H1 (cell line): ENCODE measurements around the gene DNLZ. TPM values are rescaled to one million over a fixed set of nuclear protein-coding genes. Genes with fewer than 3 reads are reported as not detected.

Source experiments
- CTCF ChIA-PET: fragments of 300-600 bp; sonication (Branson Sonifier 250); formaldehyde crosslinking; loops from one replicate; lab custom pipeline; 2021; ENCODE audit not compliant: partially characterized antibody; lab: Charles Lee
- POLR2A ChIA-PET: fragments of 300-600 bp; sonication (Branson Sonifier 250); formaldehyde crosslinking; loops from one replicate; lab custom pipeline; 2021; ENCODE audit warnings: inconsistent platforms; ENCODE audit not compliant: partially characterized antibody; lab: Charles Lee
- DNase-seq, 2 experiments: peaks; one replicate each; pipeline versions ENCODE4 v3.0.0 to v3.0.0-alpha.2; 2010 to 2022; ENCODE audit warnings: low spot score in 2 of 2, low read depth in 1 of 2, mixed read lengths in 1 of 2
- FAIRE-seq: peaks from 2 replicates; lab custom pipeline; 2011; peaks lifted over from hg19 to GRCh38; lab: Jason Lieb, UNC
- H2AFZ ChIP-seq: 2 replicates; pipeline ENCODE4 v1.8.1; 2012; ENCODE audit warnings: low read length, inconsistent platforms
- H2AK5ac ChIP-seq: 2 replicates; pipeline ENCODE4 v1.6.1; 2013; ENCODE audit warnings: low read depth, low read length
- H2BK120ac ChIP-seq: replicated peaks from 2 replicates; pipeline ENCODE3; 2013; ENCODE audit warnings: low read depth, low read length, inconsistent platforms
- H2BK12ac ChIP-seq: 2 replicates; pipeline ENCODE4 v1.6.1; 2013; ENCODE audit warnings: low read depth, low read length
- H2BK15ac ChIP-seq: 2 replicates; pipeline ENCODE4 v1.6.1; 2013; ENCODE audit warnings: low read length
- H2BK20ac ChIP-seq: 2 replicates; pipeline ENCODE4 v1.6.1; 2013; ENCODE audit warnings: low read length
- H2BK5ac ChIP-seq: 2 replicates; pipeline ENCODE4 v1.6.1; 2013; ENCODE audit warnings: low read depth, low read length
- H3K14ac ChIP-seq: 2 replicates; pipeline ENCODE4 v1.6.1; 2013; ENCODE audit warnings: inconsistent platforms; ENCODE audit not compliant: insufficient read length
- H3K18ac ChIP-seq: 2 replicates; pipeline ENCODE4 v1.6.1; 2013; ENCODE audit warnings: low read length; ENCODE audit errors: extremely low read depth
- H3K23ac ChIP-seq: 2 replicates; pipeline ENCODE4 v1.6.1; 2013; ENCODE audit warnings: inconsistent platforms; ENCODE audit not compliant: insufficient read length
- H3K23me2 ChIP-seq: 2 replicates; pipeline ENCODE4 v1.6.1; 2013; ENCODE audit warnings: low read depth, low read length
- H3K27ac ChIP-seq: 2 replicates; pipeline ENCODE4 v1.6.1; 2011; ENCODE audit warnings: low read depth, low read length, inconsistent platforms
- H3K27me3 ChIP-seq, 4 experiments: replicated peaks in 1 of 4; 1 replicate in 1 of 4; 2 replicates in 3 of 4; pipeline versions ENCODE4 v1.6.1 to v1.8.1; 2011 to 2013; ENCODE audit warnings: low read length in 3 of 4, mild to moderate bottlenecking in 3 of 4, inconsistent platforms in 2 of 4, mixed read lengths in 2 of 4, moderate library complexity in 1 of 4; ENCODE audit not compliant: control insufficient read depth in 3 of 4, insufficient read depth in 3 of 4; ENCODE audit errors: extremely low read depth in 1 of 4
- H3K36me3 ChIP-seq, 4 experiments: 2 replicates each; pipeline versions ENCODE4 v1.6.1 to v1.8.1; 2011 to 2013; ENCODE audit warnings: mild to moderate bottlenecking in 4 of 4, low read length in 3 of 4, moderate library complexity in 2 of 4, control low read depth in 1 of 4, inconsistent platforms in 1 of 4; ENCODE audit not compliant: insufficient read depth in 4 of 4, control insufficient read depth in 2 of 4
- H3K4ac ChIP-seq: replicated peaks from 2 replicates; pipeline ENCODE3; 2013; ENCODE audit warnings: low read length, low read depth, mixed read lengths, inconsistent platforms; ENCODE audit not compliant: insufficient read length
- H3K4me1 ChIP-seq, 4 experiments: replicated peaks in 1 of 4; 1 replicate in 1 of 4; 2 replicates in 3 of 4; pipeline versions ENCODE4 v1.6.1 to v1.8.1; 2011 to 2013; ENCODE audit warnings: low read length in 3 of 4, inconsistent platforms in 2 of 4, mixed read lengths in 1 of 4; ENCODE audit not compliant: insufficient read depth in 4 of 4, control insufficient read depth in 3 of 4
- H3K4me2 ChIP-seq, 2 experiments: 2 replicates each; pipeline versions ENCODE4 v1.6.1 to v1.8.1; 2011 to 2013; ENCODE audit warnings: low read depth in 2 of 2, low read length in 2 of 2, control low read depth in 1 of 2, inconsistent platforms in 1 of 2, mild to moderate bottlenecking in 1 of 2; ENCODE audit not compliant: insufficient read depth in 1 of 2
- H3K4me3 ChIP-seq, 4 experiments: fragments of 200-600, 300-600 bp in 1 of 4; sonication (generic), shearing (Covaris generic), sonication (Bioruptor Twin) in 1 of 4; 2 replicates each; pipeline versions ENCODE4 v1.5.1 to v1.8.1; 2011 to 2016; ENCODE audit warnings: low read length in 4 of 4, low read depth in 3 of 4, control low read depth in 2 of 4, inconsistent platforms in 2 of 4, mild to moderate bottlenecking in 2 of 4, mixed read lengths in 1 of 4, moderate library complexity in 1 of 4; ENCODE audit not compliant: insufficient read depth in 2 of 4; ENCODE audit errors: extremely low read depth in 1 of 4
- H3K56ac ChIP-seq: replicated peaks from 2 replicates; pipeline ENCODE3; 2013; ENCODE audit warnings: low read depth, mild to moderate bottlenecking, mixed read lengths, low read length, inconsistent platforms; ENCODE audit not compliant: insufficient read length
- H3K79me1 ChIP-seq: 2 replicates; pipeline ENCODE4 v1.6.1; 2013; ENCODE audit warnings: low read depth, low read length, control low read depth
- H3K79me2 ChIP-seq, 2 experiments: 2 replicates each; pipeline versions ENCODE4 v1.6.1 to v1.8.1; 2012 to 2013; ENCODE audit warnings: low read length in 2 of 2, mild to moderate bottlenecking in 2 of 2, inconsistent platforms in 1 of 2; ENCODE audit not compliant: insufficient read depth in 2 of 2, control insufficient read depth in 1 of 2
- H3K9ac ChIP-seq, 4 experiments: replicated peaks in 1 of 4; 1 replicate in 1 of 4; 2 replicates in 3 of 4; pipeline versions ENCODE4 v1.6.1 to v1.8.1; 2011 to 2013; ENCODE audit warnings: low read depth in 3 of 4, low read length in 3 of 4, control low read depth in 2 of 4, mild to moderate bottlenecking in 2 of 4, moderate library complexity in 2 of 4, inconsistent platforms in 1 of 4; ENCODE audit errors: extremely low read depth in 1 of 4
- H3K9me3 ChIP-seq, 2 experiments: 2 replicates each; pipeline versions ENCODE4 v1.6.1 to v1.8.1; 2012 to 2013; ENCODE audit warnings: mild to moderate bottlenecking in 2 of 2, moderate library complexity in 2 of 2, control low read depth in 1 of 2, inconsistent platforms in 1 of 2, low read depth in 1 of 2, low read length in 1 of 2, mixed read lengths in 1 of 2; ENCODE audit not compliant: insufficient read depth in 2 of 2
- H4K20me1 ChIP-seq, 2 experiments: replicated peaks in 1 of 2; 2 replicates each; pipeline versions ENCODE3 to v1.8.1; 2011 to 2013; ENCODE audit warnings: inconsistent platforms in 2 of 2, low read length in 2 of 2, mild to moderate bottlenecking in 1 of 2; ENCODE audit not compliant: insufficient read depth in 2 of 2, control insufficient read depth in 1 of 2
- H4K5ac ChIP-seq: 2 replicates; pipeline ENCODE4 v1.6.1; 2013; ENCODE audit warnings: low read length, low read depth, mixed read lengths, inconsistent platforms; ENCODE audit not compliant: insufficient read length
- H4K8ac ChIP-seq: 2 replicates; pipeline ENCODE4 v1.8.0; 2013; ENCODE audit warnings: mild to moderate bottlenecking, moderate library complexity, low read length, inconsistent platforms; ENCODE audit not compliant: insufficient read depth; ENCODE audit errors: extremely low read depth
- H4K91ac ChIP-seq: replicated peaks from 2 replicates; pipeline ENCODE3; 2013; ENCODE audit warnings: low read length, mixed read lengths, inconsistent platforms; ENCODE audit not compliant: insufficient read length
- BCL11A ChIP-seq, 2 experiments: IDR thresholded peaks; one replicate each; pipeline ENCODE4 v1.6.1; 2011; ENCODE audit warnings: low read depth in 2 of 2, low read length in 2 of 2, mild to moderate bottlenecking in 2 of 2
- E2F6 ChIP-seq: IDR thresholded peaks from 2 replicates; pipeline ENCODE4 v1.6.1; 2012; ENCODE audit warnings: inconsistent platforms
- KDM4A ChIP-seq: IDR thresholded peaks from one replicate; pipeline ENCODE4 v1.7.1; 2012; ENCODE audit warnings: low read depth, mild to moderate bottlenecking, moderate library complexity, low read length, inconsistent platforms; ENCODE audit not compliant: severe bottlenecking
- RNF2 ChIP-seq: fragments of 200-900, 300-1000 bp; sonication (generic); IDR thresholded peaks from 2 replicates; pipeline ENCODE4 v1.7.1; 2016; ENCODE audit warnings: borderline replicate concordance, low read depth, mild to moderate bottlenecking, antibody characterized with exemption, low read length; ENCODE audit not compliant: poor library complexity, severe bottlenecking; ENCODE audit errors: missing control alignments
- RXRA ChIP-seq: IDR thresholded peaks from 2 replicates; pipeline ENCODE4 v1.6.1; 2011; ENCODE audit warnings: low read depth, mild to moderate bottlenecking, low read length, moderate library complexity; ENCODE audit not compliant: insufficient read depth
- SIX5 ChIP-seq: IDR thresholded peaks from 2 replicates; pipeline ENCODE4 v1.6.1; 2011; ENCODE audit warnings: mild to moderate bottlenecking, low read depth, low read length
- WGBS, 2 experiments: shearing (Covaris generic) in 1 of 2; methylation state at CpG; one replicate each; pipeline versions ENCODE4 v1.1.6 to v1.1.7; 2013 to 2015; ENCODE audit warnings: low lambda C conversion rate in 2 of 2, mixed read lengths in 2 of 2, inconsistent platforms in 1 of 2, low coverage in 1 of 2, missing lambda C conversion rate in 1 of 2; ENCODE audit not compliant: insufficient replicate concordance in 2 of 2, insufficient coverage in 1 of 2, insufficient read length in 1 of 2; ENCODE audit errors: extremely low coverage in 1 of 2, missing lambda C conversion rate in 1 of 2; 5-methylcytosine and 5-hydroxymethylcytosine counted together
- polyA plus RNA-seq, 7 experiments: library from polyadenylated mRNA; depleted of rRNA in 3 of 7; stranded (reverse) in 5 of 7; unstranded in 2 of 7; fragments of >200 nt in 5 of 7; fragments of 200-250 nt in 2 of 7; gene quantifications; 1 replicate in 5 of 7; 2 replicates in 1 of 7; 4 replicates in 1 of 7; pipeline versions ENCODE4 v1.2.1 to v1.2.3, GENCODE V29; 2011 to 2013; ENCODE audit warnings: missing spikeins in 2 of 7, mixed read lengths in 2 of 7
- total RNA-seq: library from RNA; stranded (reverse); fragmentation: NEBNext Ultra II Directional; extraction: Animal tissue kit (Norgen Biotek cat#: 25700); gene quantifications from 2 replicates; pipeline ENCODE4 v1.2.1, GENCODE V29; 2021

Gene DNLZ
- total and polyA plus RNA-seq, 2 of the 8 experiments (the other 6 are each of a cell fraction or from before 2014, with no cell fraction given), result 11.6 to 17.9 TPM

- H2AK5ac ChIP-seq, result no peak overlapping the region
- peaks cover 2 to 14% of the 10 kb centered on the region in 2 experiments for H4K20me1 ChIP-seq
- no peaks in the 10 kb centered on the region for H3K27me3 ChIP-seq
- no peak overlapping the region for H3K23ac ChIP-seq
- H2BK120ac ChIP-seq, result no peak overlapping the region
- H3K4ac ChIP-seq, result no peak overlapping the region
- TF ChIP-seq SIX5 (no peak), BCL11A (IDR thresholded peaks at IDR 0.05; ENCODE audit: low read depth in 2 of 2, low read length in 2 of 2) (no peak), RNF2 (no peak), E2F6 (no peak), KDM4A (no peak), RXRA (no peak)
- DNase-seq, result no peak
- H3K23me2 ChIP-seq, result no peaks in the 10 kb centered on the region
- whole genome bisulfite sequencing, 2 experiments, result 84% methylated on average over 11 of the region's 20 CpGs; no CpG with 5 or more reads in 1 of the 2 experiments
- no peak overlapping the region for H2AFZ ChIP-seq
- H4K91ac ChIP-seq, result no peak overlapping the region
- H2BK12ac ChIP-seq, result no peak overlapping the region
- H3K18ac ChIP-seq, result no peak overlapping the region
- H3K4me3 ChIP-seq, result no peak overlapping the region
- ChIA-PET POLR2A (interaction anchor here (1.1 to 14.0 kb wide), 6 partner anchors 10 to 35 kb away, joined by 3 to 139 read pairs (median 8); partner anchors contain the start of genes CARD9 and SNAPC4), CTCF (interaction anchor here (1.3 to 1.7 kb wide), 2 partner anchors 9 to 61 kb away, joined by 3 to 4 read pairs; no protein-coding TSS in a partner anchor)
- FAIRE-seq, result no peak
- H4K8ac ChIP-seq, result no peak overlapping the region
- no peaks in the 10 kb centered on the region for H3K4me1 ChIP-seq
- no peak overlapping the region for H3K27ac ChIP-seq
- no peaks in the 10 kb centered on the region; the same call in 1 of the 2 replicates for H3K79me1 ChIP-seq
- no peak overlapping the region for H3K9ac ChIP-seq
- no peak overlapping the region for H3K4me2 ChIP-seq
- no peak overlapping the region for H3K56ac ChIP-seq
- H2BK20ac ChIP-seq, result no peak overlapping the region
- H3K36me3 ChIP-seq, result peaks cover 14 to 73% (median 46%) of the 10 kb centered on the region in 4 experiments
- no peak overlapping the region for H4K5ac ChIP-seq
- no peak overlapping the region for H2BK15ac ChIP-seq
- no peak overlapping the region for H2BK5ac ChIP-seq
- no peak overlapping the region for H3K14ac ChIP-seq
- H3K9me3 ChIP-seq, result no peaks in the 10 kb centered on the region
- no peaks in the 10 kb centered on the region for H3K79me2 ChIP-seq
Measured at GRCh38 chr9:136383436-136383835, 19.9 kb upstream of the DNLZ start.
